GM12892 (cell line): ENCODE measurements around the gene SLC10A6.

ENCODE experiments used
- POLR2A ChIP-seq: IDR thresholded peaks from 2 replicates; pipeline ENCODE4 v1.6.1; 2011; ENCODE audit warnings: low read depth, low read length, control low read depth
- TAF1 ChIP-seq: IDR thresholded peaks from 2 replicates; pipeline ENCODE4 v1.6.1; 2011; ENCODE audit warnings: low read depth, mild to moderate bottlenecking, control low read depth, low read length, borderline replicate concordance

DNA sequence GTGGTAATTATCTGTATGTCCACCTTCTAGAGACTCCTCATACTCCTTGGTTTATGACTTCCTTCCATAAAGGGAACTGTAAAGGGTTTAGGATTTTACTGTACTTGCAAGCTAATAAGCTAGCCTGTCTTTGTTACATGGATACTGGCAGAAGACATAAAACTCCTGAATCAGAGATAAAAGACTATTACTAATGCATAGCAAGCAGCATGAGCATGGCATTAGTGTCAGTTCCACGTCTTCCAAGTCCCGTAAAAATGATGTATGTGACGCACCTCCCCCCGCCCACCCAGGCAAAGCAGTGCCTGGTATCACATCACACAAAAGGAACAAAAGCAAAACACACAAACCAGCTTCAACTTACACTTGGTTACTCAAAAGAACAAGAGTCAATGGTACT lies 71.0 kb downstream of the SLC10A6 start:
- TF ChIP-seq TAF1 (no peak), POLR2A (no peak)
